Upper lobe of right lung (tissue), 1 donor: Measurements from ENCODE around the gene PPT1. TPM values are rescaled to one million over a fixed set of nuclear protein-coding genes. Genes with fewer than 3 reads are reported as not detected.

Source experiments
- ATAC-seq: fragments of 200-7000 bp; cut with Tn5 transposase; one replicate; pipeline ENCODE4 v1.9.1; 2020; ENCODE audit warnings: mild to moderate bottlenecking, moderate library complexity
- DNase-seq: peaks from one replicate; pipeline ENCODE4 v3.0.0-alpha.2; 2020
- H3K27ac ChIP-seq: fragments of 200-600 bp; one replicate; pipeline ENCODE4 v1.8.0; 2022
- H3K27me3 ChIP-seq: fragments of 200-600 bp; one replicate; pipeline ENCODE4 v1.8.0; 2022; ENCODE audit warnings: mild to moderate bottlenecking
- H3K36me3 ChIP-seq: fragments of 200-600 bp; one replicate; pipeline ENCODE4 v1.8.0; 2022
- H3K4me1 ChIP-seq: fragments of 200-600 bp; one replicate; pipeline ENCODE4 v1.8.0; 2022
- H3K4me3 ChIP-seq: fragments of 200-600 bp; one replicate; pipeline ENCODE4 v1.8.0; 2022; ENCODE audit warnings: mild to moderate bottlenecking
- H3K9me3 ChIP-seq: fragments of 200-600 bp; one replicate; pipeline ENCODE4 v1.8.0; 2022
- intact Hi-C: fragments of 100-400 bp; cut with DNase I; formaldehyde crosslinking; loops from one replicate; pipeline ENCODE4 v1.11.0; 2022
- total RNA-seq: library from RNA; stranded (reverse); fragmentation: NEBNext Ultra II Directional; extraction: Animal tissue kit (Norgen Biotek cat#: 25700); gene quantifications from one replicate; pipeline ENCODE4 v1.2.1, GENCODE V29; 2021
- TF ChIP-seq, protein P1 (sequence below): fragments of 200-600 bp; IDR thresholded peaks from one replicate; pipeline ENCODE4 v1.8.0; 2022; ENCODE audit warnings: antibody characterized with exemption
- donor health status: DM: no; HTN: yes; CAD: no; lungs with severe emphysema.

The PPT1 gene
- total RNA-seq, 1 donor from 2014 or later: 166 TPM

- intact Hi-C loops: no loop called here
- TF ChIP-seq, protein P1, sequence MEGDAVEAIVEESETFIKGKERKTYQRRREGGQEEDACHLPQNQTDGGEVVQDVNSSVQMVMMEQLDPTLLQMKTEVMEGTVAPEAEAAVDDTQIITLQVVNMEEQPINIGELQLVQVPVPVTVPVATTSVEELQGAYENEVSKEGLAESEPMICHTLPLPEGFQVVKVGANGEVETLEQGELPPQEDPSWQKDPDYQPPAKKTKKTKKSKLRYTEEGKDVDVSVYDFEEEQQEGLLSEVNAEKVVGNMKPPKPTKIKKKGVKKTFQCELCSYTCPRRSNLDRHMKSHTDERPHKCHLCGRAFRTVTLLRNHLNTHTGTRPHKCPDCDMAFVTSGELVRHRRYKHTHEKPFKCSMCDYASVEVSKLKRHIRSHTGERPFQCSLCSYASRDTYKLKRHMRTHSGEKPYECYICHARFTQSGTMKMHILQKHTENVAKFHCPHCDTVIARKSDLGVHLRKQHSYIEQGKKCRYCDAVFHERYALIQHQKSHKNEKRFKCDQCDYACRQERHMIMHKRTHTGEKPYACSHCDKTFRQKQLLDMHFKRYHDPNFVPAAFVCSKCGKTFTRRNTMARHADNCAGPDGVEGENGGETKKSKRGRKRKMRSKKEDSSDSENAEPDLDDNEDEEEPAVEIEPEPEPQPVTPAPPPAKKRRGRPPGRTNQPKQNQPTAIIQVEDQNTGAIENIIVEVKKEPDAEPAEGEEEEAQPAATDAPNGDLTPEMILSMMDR: no peak
These were observed 36.8 kb upstream of the PPT1 start for GRCh38 chr1:40133839-40134238.

DNA sequence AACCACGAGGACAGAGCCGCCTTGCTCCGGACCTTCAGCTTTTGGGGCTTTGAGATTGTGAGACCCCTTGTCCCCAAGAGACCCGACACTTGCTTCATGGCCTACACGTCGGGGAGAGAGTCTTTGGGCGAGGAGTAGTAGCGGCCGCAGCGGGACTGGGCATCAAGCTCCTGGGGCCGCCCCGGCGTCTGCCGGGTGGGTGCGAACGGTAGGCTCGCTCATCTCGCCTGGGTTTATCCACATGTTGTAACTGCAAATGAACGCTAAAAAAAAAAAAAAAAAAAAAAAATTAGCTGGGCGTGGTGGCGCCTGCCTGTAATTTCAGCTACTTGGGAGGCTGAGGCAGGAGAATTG is 36.2 kb upstream of the PPT1 start:
- H3K27me3 ChIP-seq: peaks cover 18% of the 10 kb centered on the region
- H3K27ac ChIP-seq: no peak overlapping the region
- no peaks in the 10 kb centered on the region for H3K36me3 ChIP-seq
- ATAC-seq: no peak
- intact Hi-C loops: no loop called here
- H3K4me1 ChIP-seq: peaks cover 4% of the 10 kb centered on the region
- TF ChIP-seq, protein P1: no peak
- no peak overlapping the region for H3K4me3 ChIP-seq
- no peaks in the 10 kb centered on the region for H3K9me3 ChIP-seq
- no peak for DNase-seq

More at GRCh38 chr1:40133839-40134238, 36.8 kb upstream of the PPT1 start:
- no peak overlapping the region for H3K27ac ChIP-seq
- no peak overlapping the region for H3K4me3 ChIP-seq
- H3K9me3 ChIP-seq: no peaks in the 10 kb centered on the region
- no peak for DNase-seq
- peaks cover 17% of the 10 kb centered on the region for H3K27me3 ChIP-seq
- ATAC-seq: no peak
- peaks cover 4% of the 10 kb centered on the region for H3K4me1 ChIP-seq
- H3K36me3 ChIP-seq: no peaks in the 10 kb centered on the region

DNA sequence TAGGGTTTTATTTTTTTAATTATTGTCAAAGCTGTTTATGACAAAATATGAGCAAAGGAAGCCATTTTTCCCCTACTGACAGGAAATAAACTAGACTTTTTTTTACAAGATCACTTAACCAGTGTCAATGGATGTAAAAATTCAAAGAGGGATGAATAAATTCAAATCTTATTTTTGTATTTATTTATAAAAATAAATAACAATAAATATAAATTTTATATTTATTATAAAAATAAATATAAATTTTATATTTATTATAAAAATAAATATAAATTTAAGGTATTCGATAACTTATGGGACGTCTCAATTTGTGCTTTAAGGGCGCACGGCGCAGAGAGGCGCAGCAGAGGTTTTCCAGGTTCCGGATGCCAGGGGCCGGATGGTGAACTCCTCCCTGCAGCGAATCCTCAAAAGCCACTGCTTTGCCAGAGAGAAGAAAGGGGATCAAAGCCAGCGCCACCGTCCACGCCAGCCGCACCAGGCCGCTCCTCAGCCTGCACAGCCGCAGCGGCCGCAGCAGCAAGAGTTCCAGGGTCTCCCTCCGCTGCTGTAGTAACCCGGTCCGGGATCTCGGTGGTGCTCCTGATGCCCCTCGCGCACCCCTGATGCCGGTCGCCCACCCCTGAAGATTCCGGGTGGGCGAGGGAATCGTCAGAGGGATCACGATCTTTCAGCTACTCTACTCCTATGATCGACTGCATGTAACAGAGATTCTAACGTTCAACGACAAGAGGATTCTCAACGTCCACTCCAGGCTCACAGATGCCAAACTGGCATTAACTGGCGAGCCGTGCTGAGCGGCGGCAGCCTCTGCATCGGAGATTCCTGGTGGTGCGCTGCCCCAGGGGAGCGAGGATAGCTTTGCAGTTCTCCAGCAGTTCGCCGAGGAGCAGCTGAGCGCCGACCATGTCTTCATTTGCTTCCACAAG is 35.6 kb upstream of the PPT1 start:
- peaks cover 21% of the 10 kb centered on the region for H3K27me3 ChIP-seq
- H3K9me3 ChIP-seq: no peaks in the 10 kb centered on the region
- TF ChIP-seq, protein P1: no peak
- H3K4me1 ChIP-seq: peaks cover 4% of the 10 kb centered on the region
- H3K36me3 ChIP-seq: no peaks in the 10 kb centered on the region
- DNase-seq: no peak
- no peak overlapping the region for H3K27ac ChIP-seq
- ATAC-seq: peak; percentile 36
- H3K4me3 ChIP-seq: no peak overlapping the region
- intact Hi-C loops: no loop called here

DNA sequence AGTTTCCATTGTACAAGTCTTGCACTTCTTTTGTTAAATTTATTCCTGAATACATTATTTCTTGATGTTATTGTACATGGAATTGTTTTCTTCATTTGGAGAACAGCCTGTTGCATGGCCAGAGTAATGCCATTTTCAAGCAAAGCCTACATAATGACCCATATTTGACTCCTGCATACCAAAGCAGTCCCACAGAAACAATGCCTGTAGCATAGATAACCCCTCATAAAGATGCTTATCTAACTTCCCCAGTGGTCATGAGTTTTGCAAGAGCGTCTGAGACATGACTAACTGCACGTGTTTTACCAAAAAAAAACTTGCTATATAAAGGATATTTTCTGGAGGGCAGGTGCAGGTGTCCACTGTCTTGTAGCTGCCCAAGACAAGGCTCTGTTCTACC is 33.8 kb upstream of the PPT1 start:
- Histone ChIP-seq H3K9me3 (no peaks in the 10 kb centered on the region), H3K27ac (no peak overlapping the region), H3K27me3 (peaks cover 21% of the 10 kb centered on the region), H3K4me1 (peaks cover 4% of the 10 kb centered on the region), H3K4me3 (no peak overlapping the region), H3K36me3 (no peaks in the 10 kb centered on the region)
- intact Hi-C loops: no loop called here
- ATAC-seq: peak; percentile 9
- no peak for DNase-seq
- TF ChIP-seq, protein P1: no peak

DNA sequence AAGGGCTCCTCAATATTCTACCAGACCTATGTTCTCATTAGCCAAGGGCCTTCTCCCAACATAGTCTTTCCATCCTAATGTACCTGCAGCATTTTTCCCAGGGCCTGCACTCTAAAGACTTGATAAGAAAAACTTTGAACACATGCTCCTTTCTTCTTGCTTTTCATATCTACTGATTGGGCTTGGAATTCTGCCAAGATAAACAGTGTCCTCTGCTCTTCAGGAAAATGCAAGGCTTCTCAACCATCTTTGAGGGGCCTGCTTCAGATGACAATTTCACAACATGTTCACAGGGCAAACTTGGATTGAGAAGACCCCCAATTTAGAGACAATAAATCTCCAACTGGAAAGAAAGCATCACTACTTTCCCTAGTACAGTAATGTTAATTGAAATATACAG is 25.8 kb upstream of the PPT1 start:
- intact Hi-C loops: no loop called here
- H3K27ac ChIP-seq: no peak overlapping the region
- H3K4me3 ChIP-seq: no peak overlapping the region
- no peaks in the 10 kb centered on the region for H3K36me3 ChIP-seq
- H3K27me3 ChIP-seq: no peaks in the 10 kb centered on the region
- no peak for ATAC-seq
- no peaks in the 10 kb centered on the region for H3K9me3 ChIP-seq
- TF ChIP-seq, protein P1: no peak
- no peak for DNase-seq
- H3K4me1 ChIP-seq: no peaks in the 10 kb centered on the region
